ENCODE results near the gene ZNF337. TPM values are rescaled to one million over a fixed set of nuclear protein-coding genes. Genes with fewer than 3 reads are reported as not detected.

The ZNF337 gene
- 6.3 TPM for total RNA-seq
- long read RNA-seq, transcript ZNF337-201 (5 exons, 3,205 nt): major isoform, 11 of 20 reads
- long read RNA-seq, partial matches to known transcripts: 1 of 20 reads
- long read RNA-seq, other reads (novel, unspliced or antisense): 7 of 20 reads

- Histone ChIP-seq H3K4me3 (peak within 1 kb of the TSS; percentile 89), H3K4me1 (peaks cover 31% of the 10 kb centered on the region), H3K36me3 (peaks cover 5% of the 10 kb centered on the region), H3K27ac (replicated peaks) (peak within 1 kb of the TSS; percentile 95), H3K9me3 (replicated peaks) (peaks cover 22% of the 10 kb centered on the region), H3K27me3 (ENCODE audit: low read depth) (no peaks in the 10 kb centered on the region)
- peak; percentile 96 for DNase-seq
- intact Hi-C loops (cut with micrococcal nuclease): loop anchor here (5.0 kb wide), 1 partner anchor 69 kb away; no protein-coding TSS in a partner anchor
- no peak for TF ChIP-seq CTCF (IDR thresholded peaks at IDR 0.05; ENCODE audit: borderline replicate concordance)
Observed at GRCh38 chr20:25696371-25697131, at the start of gene ZNF337. ZNF337 (minus strand) TSS chr20:25696853; CDS start chr20:25686417, 10,436 bp downstream.

GRCh38 chr20:25745738-25746137 is 49.1 kb upstream of the ZNF337 start:
- Histone ChIP-seq H3K27ac (replicated peaks) (no peak overlapping the region), H3K36me3 (no peaks in the 10 kb centered on the region), H3K27me3 (ENCODE audit: low read depth) (no peaks in the 10 kb centered on the region), H3K4me3 (no peak overlapping the region), H3K4me1 (peaks cover 4% of the 10 kb centered on the region), H3K9me3 (replicated peaks) (no peaks in the 10 kb centered on the region)
- intact Hi-C loops (cut with micrococcal nuclease): no loop called here
- no peak for DNase-seq
- TF ChIP-seq CTCF (IDR thresholded peaks at IDR 0.05; ENCODE audit: borderline replicate concordance): no peak

- intact Hi-C loops (cut with micrococcal nuclease): no loop called here
- Histone ChIP-seq H3K4me1 (no peaks in the 10 kb centered on the region), H3K36me3 (no peaks in the 10 kb centered on the region)
Observed at GRCh38 chr20:25745100-25745499, 48.4 kb upstream of the ZNF337 start.

GRCh38 chr20:25744261-25744660 is 47.6 kb upstream of the ZNF337 start:
- no peak for TF ChIP-seq CTCF (IDR thresholded peaks at IDR 0.05; ENCODE audit: borderline replicate concordance)
- Histone ChIP-seq H3K27me3 (ENCODE audit: low read depth) (no peaks in the 10 kb centered on the region), H3K36me3 (no peaks in the 10 kb centered on the region), H3K27ac (replicated peaks) (no peak overlapping the region), H3K4me3 (no peak overlapping the region), H3K4me1 (no peaks in the 10 kb centered on the region), H3K9me3 (replicated peaks) (no peaks in the 10 kb centered on the region)
- DNase-seq: no peak
- intact Hi-C loops (cut with micrococcal nuclease): no loop called here

More at GRCh38 chr20:25745100-25745499, 48.4 kb upstream of the ZNF337 start:
- DNase-seq: no peak
- Histone ChIP-seq H3K4me3 (no peak overlapping the region), H3K9me3 (replicated peaks) (no peaks in the 10 kb centered on the region), H3K27ac (replicated peaks) (no peak overlapping the region), H3K27me3 (ENCODE audit: low read depth) (no peaks in the 10 kb centered on the region)
- TF ChIP-seq CTCF (IDR thresholded peaks at IDR 0.05; ENCODE audit: borderline replicate concordance): no peak

GRCh38 chr20:25741088-25741487 is 44.4 kb upstream of the ZNF337 start:
- H3K27ac ChIP-seq (replicated peaks): no peak overlapping the region
- no peaks in the 10 kb centered on the region for H3K36me3 ChIP-seq
- no peak overlapping the region for H3K4me3 ChIP-seq
- no peaks in the 10 kb centered on the region for H3K27me3 ChIP-seq (ENCODE audit: low read depth)
- DNase-seq: no peak
- peaks cover 8% of the 10 kb centered on the region for H3K9me3 ChIP-seq (replicated peaks)
- no peaks in the 10 kb centered on the region for H3K4me1 ChIP-seq
- intact Hi-C loops (cut with micrococcal nuclease): no loop called here
- TF ChIP-seq CTCF (IDR thresholded peaks at IDR 0.05; ENCODE audit: borderline replicate concordance): no peak
